GM19438 (cell line): ENCODE data around the gene C6orf47.

Source experiments
- ATAC-seq: cut with Tn5 transposase; IDR thresholded peaks from one replicate; pipeline ENCODE4 v1.9.1; 2021; ENCODE audit warnings: low read depth; ENCODE audit not compliant: unreplicated experiment

C6orf47 gene

GRCh38 chr6:31662124-31662723 lies 1.6 kb upstream of the C6orf47 start:
- ATAC-seq = no peak

- no peak for ATAC-seq
Measured at GRCh38 chr6:31661262-31662123, 915 bp upstream of the C6orf47 start.

- no peak for ATAC-seq
Measured at GRCh38 chr6:31659649-31660380, 763 bp downstream of the C6orf47 start.

GRCh38 chr6:31658983-31659648 lies 1.5 kb downstream of the C6orf47 start:
- ATAC-seq = no peak

DNA sequence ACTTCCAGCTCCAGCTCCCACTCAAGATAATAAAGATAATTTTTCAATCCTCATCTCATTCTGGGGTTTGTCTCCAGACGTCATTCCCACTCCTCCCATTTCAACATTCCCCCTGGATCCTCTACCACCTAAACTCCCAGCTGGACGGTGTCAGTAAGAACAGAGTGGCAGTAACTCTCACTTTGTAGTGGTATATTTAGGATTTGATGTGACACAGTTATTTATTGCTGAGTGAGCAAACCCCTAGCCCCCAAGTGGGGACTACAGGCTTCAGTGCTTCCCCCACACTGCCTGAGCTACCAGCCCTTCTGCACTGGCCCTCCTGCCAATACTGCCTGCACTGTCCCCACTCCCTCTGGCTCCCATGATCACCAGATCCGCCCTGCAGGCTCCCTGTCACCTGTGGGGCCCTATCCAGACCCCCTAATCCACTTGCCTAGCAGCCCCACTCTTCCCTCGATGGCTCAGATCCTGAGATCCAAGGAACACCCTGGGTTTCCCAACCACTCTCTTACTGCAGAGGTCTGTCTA lies 2.4 kb downstream of the C6orf47 start:
- ATAC-seq = no peak

GRCh38 chr6:31657406-31658157 lies 3.0 kb downstream of the C6orf47 start:
- ATAC-seq = no peak

- ATAC-seq = no peak
Measured at GRCh38 chr6:31655349-31656237, 5.0 kb downstream of the C6orf47 start, which contains the start of gene APOM. TSS of gene APOM (plus strand) at chr6:31655894. CDS start at chr6:31655967, 73 bp downstream.

DNA sequence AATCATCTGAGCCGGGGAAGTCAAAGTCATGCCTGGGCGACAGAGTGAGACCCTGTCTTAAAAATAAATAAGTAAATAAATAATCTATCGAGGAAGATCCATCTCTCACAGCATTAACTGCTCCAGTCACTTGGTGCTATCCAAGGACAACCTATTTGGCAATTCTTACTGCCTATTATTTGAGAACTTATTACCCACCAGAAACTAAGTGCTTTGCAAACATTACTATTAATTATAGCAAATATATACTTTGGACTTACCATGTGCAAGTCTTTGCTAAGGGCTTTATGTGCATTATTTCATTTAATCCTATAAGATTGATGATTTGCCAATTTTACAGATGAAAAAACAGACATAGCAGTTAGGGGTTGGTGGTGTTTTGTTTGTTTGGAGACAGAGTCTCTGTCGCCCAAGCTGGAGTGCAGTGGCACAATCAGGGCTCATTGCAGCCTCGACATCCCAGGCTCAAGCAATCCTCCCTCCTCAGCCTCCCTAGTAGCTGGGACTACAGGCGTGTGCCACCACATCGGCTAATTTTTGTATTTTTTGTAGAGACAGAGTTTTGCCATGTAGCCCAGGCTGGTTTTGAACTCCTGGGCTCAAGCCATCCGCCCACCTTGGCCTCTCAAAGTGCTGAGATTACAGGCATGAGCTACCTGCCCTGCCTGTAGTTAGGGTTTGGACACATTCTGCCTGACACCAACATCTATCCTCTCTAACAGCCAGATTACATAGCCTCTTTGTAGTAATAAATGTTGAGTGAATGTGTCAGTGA lies 5.8 kb downstream of the C6orf47 start:
- no peak for ATAC-seq

GRCh38 chr6:31652925-31653724 lies 7.5 kb downstream of the C6orf47 start:
- peak; percentile 64 for ATAC-seq

DNA sequence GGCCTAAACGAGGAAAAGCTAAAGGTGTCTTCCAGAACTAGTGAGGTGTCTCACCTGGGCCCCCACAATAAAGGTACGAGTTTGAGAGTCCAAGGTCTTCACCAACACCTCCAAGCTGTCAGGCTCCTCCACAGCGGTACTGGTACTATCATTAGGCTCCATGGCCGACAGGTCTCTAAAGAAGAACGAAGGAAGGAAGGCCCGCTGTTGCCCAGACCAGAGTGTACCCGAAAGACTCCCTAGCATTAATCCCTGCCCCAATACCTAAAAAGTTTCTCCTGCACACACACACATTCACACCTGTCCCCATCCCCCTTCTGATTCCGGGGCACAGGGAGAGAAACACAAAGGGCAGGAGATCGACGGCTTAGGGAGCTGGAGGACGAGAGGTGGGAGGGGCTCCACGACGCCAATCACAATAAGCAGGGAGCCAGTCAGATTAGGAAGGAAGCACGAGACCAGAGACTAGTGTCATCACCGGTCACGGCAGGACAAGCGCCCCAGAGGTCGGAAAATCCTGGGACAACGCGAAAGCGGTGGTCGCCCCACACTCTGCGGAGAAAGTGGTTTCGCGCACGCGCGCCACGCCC lies 8.9 kb downstream of the C6orf47 start:
- ATAC-seq = peak; percentile 37

DNA sequence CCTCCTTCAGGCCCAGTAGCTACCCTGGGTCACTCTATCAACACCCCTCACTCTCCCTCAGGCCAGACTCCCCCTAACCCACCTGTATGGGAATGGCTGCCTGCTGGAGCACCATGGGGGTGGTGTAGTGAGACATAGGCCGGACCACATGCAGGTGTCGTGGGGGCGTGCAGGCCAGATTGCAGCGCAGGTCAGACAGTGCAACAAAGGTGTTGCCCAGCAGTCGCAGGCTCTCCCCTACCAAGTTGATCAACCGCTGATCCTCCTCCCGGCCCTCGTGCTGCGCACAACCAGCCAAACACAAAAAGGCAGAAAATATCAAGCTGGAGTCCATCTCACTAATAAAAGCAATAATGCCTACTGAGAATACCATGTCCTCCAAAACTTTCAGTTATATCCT lies 15.3 kb downstream of the C6orf47 start:
- ATAC-seq = no peak

DNA sequence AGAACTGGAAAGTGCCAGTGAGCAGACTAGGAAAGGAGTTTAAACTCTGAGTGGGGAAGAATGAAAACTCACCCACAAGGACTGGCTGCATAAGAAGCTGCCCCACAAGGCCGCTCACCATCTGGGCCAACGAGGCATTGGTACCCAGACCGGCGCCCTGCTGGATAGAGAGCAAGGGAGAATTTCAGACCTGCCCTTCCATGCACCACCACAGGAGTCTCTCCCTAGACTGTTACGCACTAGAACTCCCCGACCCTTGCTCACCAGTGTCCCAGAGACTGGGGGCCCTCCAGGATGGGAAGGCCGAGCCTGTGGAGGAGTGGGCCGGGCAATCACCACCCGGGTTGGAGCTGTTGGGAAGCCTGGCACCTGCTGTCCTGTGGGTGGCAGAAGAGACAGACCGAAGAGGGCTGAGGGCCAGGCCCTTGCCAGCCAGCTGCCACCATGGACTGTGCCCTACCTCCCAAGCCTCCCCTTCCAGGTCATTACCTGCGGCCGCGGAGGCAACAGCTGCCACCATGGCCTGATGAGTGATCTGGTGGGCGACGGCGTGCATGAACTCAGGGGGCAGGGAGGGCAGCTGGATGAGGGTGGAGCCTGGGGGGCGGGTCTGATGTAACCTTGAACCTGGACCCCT lies 16.6 kb downstream of the C6orf47 start:
- no peak for ATAC-seq

DNA sequence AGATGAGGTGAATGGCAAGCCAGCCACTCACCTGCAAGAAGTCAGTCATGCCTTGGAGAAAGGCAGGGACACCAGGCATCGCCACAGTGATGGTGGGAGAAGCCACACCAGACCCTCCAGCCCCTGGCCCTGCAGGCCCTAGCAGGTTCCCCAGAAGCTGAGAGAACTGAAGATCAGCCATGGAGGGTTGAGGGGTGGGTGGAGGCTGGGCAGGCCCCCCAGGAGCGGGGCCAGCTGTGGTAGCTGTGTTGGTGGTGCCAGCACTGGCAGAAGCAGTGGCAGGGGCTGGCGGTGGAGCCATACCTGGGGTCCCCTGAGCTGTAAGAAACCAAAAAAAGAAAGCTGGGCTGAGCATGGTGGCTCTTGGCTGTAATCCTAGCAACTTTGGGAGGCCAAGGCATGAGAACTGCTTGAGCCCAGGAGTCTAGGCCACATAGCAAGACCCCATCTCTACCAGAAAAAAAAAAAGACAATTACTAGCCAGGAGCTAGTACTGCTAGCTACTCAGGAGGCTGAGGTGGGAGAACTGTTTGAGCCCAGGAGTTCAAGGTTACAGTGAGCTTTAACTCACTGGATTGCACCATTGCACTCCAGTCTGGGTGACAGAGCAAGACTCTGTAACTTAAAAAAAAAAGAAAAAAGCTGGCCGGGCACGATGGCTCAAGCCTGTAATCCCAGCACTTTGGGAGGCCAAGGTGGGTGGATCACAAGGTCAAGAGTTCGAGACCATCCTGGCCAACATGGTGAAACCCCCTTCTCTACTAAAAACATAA lies 17.6 kb downstream of the C6orf47 start:
- ATAC-seq = no peak

- ATAC-seq = no peak
Measured at GRCh38 chr6:31641370-31641769, 19.2 kb downstream of the C6orf47 start.

- no peak for ATAC-seq
Measured at GRCh38 chr6:31640612-31641011, 20.0 kb downstream of the C6orf47 start.

- ATAC-seq = no peak
Measured at GRCh38 chr6:31639449-31639861, 21.1 kb downstream of the C6orf47 start.
